HG03520 (cell line): Measurements from ENCODE around the gene FUZ.

ENCODE experiments used
- ATAC-seq: cut with Tn5 transposase; IDR thresholded peaks from one replicate; pipeline ENCODE4 v1.9.1; 2021; ENCODE audit warnings: mild to moderate bottlenecking, moderate library complexity; ENCODE audit not compliant: unreplicated experiment

FUZ gene

DNA sequence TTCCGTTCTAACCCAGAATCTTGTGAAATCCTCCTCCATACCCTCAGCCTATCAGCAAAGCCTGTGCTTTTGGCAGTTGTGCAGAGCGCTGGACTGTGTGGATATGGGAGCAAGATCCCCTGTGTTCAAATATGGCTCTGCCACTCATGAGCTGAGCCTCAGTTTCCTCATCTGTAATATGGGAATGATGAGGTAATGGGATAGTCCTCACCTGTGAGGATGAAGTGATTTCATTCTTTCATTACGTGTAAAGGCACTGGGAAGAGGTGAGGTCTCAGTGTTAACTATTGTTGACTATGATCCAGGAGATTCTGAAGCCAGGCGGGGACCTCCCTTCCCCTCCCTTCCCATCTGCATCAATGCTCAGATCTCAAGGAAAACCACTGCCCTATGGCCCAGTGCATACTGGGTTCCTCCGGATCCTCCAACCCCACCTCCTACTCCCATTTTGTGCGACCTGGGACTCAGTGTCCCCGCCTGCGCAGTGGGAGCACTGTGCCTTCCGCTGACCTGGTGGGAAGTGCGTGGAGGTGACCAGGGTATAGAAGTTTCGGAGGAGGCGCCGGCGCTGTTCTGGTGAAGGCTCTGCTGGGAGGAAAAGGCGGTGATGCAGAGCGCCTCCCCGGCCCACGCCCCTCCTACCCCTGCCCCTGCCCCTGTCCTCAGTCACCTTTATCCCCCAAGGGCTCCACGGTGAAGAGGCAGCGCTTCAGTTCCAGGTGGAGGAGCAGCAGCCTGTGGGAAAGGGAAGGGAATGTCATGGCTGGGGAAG lies 5.0 kb downstream of the FUZ start:
- no peak for ATAC-seq

DNA sequence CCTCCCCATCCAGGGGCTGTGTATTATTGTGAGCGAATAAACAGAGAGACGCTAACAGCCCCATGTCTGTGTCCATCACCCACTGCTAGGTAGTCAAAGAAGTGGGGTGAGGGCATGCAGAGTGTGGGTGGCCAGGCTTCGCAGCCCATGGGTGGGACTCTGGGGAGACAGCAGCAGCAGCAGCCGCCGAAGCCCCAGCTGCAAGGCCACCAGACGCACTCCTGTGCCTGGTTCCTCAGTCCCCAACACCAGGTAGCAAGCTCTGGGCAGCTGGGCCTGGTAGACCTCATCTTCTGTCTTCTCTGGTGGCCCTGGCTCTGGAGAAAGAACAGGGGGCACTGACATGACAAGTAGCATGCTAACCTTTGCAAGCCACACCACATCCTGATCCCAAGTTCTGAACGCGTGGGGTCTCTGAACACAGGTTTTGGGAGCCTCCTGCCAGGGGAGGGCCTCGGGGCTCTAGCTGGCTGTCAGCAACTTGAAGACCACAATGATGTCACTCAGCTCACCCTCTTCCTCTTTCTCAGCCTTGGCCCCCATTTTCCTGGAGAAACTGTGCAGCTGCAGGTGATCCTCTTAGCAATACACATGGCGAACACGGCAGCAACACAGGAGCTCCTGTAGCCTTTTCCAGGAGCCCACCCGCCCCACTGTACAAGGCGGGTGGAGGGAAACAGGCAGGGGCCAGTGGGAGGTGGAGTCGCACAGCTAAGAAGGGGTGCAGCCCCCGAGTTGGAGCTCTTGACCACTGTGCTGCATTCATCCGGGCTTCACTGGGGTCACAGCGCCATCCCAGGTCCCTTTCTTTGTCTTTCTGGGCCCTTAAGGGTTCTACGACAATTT lies 5.8 kb downstream of the FUZ start:
- ATAC-seq: no peak

DNA sequence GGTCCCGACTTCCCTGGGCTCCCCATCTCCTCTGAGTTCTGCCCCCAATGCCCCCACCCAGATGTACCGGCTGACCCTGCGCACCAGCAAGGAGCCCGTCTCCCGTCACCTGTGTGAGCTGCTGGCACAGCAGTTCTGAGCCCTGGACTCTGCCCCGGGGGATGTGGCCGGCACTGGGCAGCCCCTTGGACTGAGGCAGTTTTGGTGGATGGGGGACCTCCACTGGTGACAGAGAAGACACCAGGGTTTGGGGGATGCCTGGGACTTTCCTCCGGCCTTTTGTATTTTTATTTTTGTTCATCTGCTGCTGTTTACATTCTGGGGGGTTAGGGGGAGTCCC lies 6.5 kb downstream of the FUZ start:
- no peak for ATAC-seq

DNA sequence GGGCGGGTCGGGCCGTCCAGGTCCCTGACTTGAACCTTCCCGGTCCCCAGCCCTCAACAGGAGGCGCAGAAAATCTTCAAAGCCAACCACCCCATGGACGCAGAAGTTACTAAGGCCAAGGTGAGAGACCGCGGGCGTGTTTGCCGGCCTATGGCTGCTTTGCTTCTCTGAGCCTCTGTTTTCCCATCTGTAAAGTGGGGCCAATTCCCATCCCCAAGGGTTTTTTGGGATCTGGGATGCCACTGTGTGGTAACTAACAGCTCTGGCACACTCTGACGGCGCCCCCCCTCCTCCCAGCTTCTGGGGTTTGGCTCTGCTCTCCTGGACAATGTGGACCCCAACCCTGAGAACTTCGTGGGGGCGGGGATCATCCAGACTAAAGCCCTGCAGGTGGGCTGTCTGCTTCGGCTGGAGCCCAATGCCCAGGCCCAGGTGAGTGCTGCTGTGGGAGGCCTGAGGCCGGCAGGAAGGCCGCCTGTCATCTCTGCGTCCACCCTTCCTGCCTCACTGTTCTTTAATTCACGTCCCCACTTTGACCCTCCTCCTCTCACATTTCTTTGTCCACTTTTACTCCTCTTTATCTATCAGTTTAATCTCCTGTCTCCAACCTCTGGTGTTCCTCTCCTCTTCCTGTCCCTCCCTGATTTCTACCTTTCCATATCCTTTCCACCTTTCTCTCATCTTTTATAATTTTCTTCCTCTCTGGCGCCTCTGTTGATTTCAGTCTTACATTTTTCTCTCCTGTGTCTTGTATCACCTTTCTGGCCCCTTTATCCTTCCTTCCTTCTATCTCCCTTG lies 7.1 kb downstream of the FUZ start:
- ATAC-seq: no peak

DNA sequence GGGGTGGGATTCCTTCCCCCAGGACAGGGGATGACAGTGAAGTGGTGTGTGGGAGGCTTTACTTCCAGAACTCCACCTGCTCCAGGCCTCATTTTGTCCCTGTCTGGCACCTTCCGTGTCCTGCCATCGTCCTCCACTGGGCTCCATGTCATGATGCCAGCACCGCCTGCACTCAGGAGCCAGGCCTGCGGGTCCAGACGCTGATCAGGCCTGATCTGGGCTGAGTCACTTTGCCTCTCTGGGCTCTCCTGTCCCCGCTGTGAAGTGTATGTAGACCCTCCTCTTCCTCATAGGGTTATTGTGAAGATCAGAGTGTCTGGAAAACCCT lies 9.6 kb downstream of the FUZ start:
- no peak for ATAC-seq

DNA sequence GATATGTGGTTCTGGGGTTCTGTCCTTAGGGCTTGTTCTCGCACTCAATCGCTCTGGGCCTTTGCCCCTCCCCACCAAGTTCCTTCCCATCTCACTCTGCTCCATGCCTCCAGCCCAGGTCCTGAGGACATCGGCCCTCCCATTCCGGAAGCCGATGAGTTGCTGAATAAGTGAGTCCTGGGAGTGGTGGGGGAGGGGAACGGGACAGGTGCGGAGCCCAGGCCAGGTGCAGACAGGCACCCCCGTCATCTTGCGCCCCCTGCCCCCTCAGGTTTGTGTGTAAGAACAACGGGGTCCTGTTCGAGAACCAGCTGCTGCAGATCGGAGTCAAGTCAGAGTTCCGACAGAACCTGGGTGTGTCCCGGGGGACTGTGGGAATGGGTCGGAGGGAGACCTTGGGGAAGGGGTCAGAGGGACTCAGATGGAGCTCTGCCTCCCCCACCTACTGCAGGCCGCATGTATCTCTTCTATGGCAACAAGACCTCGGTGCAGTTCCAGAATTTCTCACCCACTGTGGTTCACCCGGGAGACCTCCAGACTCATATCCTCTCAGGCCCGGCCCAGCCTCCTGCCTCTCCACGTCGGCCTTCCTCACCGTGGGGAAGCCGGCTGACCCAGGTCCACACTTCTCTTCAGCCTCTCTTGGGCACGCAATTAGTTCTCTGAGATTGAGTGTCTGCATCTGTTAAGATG lies 10.1 kb downstream of the FUZ start:
- no peak for ATAC-seq

DNA sequence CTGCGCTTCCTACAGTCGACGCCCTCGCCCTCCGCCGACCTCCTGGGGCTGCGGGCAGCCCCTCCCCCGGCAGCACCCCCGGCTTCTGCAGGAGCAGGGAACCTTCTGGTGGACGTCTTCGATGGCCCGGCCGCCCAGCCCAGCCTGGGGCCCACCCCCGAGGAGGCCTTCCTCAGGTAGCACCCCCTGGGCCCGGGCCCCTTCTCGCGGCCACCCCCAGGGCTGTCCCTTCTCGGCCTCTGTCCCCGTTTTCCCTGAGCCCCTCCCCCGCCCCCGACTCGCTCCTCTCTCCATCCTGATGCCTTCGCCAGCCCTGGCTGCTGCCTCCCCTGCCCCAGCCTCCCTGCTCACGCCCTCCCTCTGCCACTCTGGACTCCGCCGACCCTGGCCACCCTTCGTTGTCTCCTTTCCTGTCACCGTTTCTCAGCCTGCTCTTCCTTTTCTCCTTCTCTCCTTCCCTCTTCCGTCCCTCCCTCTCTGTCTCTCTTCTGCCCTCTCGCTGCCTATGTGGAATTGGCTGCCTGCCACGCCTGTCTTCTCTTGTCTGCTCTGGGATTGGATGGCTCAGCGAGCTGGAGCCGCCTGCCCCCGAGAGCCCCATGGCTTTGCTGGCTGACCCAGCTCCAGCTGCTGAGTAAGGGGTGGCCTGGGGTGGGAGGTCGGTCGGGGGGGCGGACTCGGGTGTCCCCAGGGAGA lies 11.0 kb downstream of the FUZ start:
- no peak for ATAC-seq

DNA sequence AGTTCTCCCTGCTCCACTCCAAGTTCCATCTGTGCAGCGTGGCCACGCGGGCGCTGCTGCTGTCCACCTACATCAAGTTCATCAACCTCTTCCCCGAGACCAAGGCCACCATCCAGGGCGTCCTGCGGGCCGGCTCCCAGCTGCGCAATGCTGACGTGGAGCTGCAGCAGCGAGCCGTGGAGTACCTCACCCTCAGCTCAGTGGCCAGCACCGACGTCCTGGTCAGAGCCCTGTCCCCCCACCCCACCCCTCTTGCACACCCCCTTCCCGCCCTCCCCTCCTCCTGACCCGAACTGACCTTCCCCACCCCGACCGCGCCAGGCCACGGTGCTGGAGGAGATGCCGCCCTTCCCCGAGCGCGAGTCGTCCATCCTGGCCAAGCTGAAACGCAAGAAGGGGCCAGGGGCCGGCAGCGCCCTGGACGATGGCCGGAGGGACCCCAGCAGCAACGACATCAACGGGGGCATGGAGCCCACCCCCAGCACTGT lies 11.6 kb downstream of the FUZ start:
- ATAC-seq: no peak

DNA sequence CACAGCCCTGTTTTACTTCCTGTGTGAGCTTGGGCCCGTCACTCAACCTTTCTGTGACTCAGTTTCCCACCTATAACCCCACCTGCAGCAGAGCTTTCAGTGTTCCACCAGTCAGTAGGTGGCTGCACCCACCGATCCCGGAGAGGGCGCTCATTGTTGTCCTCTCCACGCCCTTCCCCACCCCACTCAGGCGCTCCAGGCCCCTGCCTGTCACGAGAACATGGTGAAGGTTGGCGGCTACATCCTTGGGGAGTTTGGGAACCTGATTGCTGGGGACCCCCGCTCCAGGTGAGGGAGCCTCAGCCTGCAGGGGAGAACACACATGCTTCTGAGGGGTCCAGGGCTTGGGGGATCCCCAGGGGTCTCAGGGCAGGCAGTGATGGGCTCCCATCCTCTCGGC lies 12.3 kb downstream of the FUZ start:
- no peak for ATAC-seq

DNA sequence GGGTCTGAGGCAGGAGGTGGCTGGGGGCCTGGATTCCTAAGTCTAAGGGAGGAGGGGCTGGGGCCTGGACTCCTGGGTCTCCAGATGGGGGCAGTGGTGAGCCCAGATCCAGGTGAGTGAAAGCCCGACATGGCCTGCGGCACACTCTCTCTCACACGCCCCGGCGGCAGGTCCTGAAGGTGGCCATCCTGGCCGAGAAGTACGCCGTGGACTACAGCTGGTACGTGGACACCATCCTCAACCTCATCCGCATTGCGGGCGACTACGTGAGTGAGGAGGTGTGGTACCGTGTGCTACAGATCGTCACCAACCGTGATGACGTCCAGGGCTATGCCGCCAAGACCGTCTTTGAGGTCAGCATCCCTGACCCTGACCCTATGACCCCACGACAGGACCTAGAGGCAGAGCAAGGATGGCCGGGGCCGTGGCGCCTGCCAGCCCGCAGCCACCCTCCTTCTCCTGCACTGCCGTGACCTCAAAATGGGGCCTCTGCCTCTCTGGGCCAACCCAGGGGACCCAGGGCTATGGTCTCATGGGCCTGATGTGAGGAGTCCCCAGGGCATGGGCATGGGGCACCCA lies 13.2 kb downstream of the FUZ start:
- no peak for ATAC-seq

DNA sequence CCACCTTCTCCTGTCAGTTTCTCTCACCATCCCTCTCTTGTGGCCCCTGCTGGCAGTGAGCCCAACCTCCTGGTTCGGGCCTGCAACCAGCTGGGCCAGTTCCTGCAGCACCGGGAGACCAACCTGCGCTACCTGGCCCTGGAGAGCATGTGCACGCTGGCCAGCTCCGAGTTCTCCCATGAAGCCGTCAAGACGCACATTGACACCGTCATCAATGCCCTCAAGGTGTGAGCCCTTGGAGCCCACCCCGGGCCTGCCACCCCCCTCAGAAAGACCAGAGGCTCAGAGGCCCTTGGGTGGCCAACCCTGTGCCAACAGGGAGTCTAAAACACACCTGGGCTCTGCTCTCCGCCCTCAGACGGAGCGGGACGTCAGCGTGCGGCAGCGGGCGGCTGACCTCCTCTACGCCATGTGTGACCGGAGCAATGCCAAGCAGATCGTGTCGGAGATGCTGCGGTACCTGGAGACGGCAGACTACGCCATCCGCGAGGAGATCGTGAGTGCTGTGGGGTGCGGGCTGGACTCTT lies 13.8 kb downstream of the FUZ start:
- no peak for ATAC-seq

DNA sequence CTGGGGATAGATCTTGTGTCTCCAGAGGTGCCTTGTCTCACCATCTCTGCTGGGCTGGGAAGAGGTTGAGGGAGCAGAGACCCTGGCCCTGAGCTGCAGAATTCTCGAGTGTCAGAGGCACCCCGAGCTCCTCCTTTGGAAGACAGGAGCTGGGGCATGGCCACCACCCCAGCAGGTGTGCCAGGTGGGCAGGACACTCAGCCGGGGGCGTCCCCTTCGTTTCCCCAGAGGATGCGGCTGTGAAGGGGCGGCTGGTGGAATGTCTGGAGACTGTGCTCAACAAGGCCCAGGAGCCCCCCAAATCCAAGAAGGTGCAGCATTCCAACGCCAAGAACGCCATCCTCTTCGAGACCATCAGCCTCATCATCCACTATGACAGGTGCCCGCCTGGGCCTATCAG lies 14.5 kb downstream of the FUZ start:
- ATAC-seq: no peak

DNA sequence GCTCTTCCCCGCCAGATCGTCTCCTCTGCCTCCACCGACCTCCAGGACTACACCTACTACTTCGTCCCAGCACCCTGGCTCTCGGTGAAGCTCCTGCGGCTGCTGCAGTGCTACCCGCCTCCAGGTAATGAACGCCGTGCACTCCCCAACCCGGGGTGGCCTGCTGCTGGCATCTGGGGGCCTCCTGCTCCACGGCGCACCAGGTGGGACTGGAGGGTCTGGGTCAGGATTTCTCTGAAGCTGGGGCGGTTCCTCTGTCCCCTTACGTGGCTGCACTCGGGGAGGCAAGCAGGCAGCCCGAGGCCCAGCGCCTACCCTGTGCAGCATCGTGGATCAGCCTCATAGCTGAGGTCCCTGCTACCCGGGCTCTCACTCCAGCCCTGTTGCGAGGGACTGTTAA lies 17.5 kb downstream of the FUZ start:
- ATAC-seq: no peak

DNA sequence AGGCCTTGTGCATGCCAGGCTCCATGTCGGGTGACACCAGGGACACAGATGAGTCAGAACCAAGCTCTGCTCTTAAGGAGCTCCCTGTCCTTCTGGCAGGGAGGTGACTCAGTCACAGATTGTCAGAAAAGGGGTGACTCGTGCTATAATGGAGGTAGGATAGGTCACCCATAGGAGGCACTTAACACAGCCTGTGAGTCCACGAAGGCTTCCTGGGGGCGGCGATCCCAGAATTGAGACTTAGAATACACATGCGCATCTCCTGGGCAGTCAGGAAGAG lies 19.6 kb downstream of the FUZ start:
- ATAC-seq: no peak

DNA sequence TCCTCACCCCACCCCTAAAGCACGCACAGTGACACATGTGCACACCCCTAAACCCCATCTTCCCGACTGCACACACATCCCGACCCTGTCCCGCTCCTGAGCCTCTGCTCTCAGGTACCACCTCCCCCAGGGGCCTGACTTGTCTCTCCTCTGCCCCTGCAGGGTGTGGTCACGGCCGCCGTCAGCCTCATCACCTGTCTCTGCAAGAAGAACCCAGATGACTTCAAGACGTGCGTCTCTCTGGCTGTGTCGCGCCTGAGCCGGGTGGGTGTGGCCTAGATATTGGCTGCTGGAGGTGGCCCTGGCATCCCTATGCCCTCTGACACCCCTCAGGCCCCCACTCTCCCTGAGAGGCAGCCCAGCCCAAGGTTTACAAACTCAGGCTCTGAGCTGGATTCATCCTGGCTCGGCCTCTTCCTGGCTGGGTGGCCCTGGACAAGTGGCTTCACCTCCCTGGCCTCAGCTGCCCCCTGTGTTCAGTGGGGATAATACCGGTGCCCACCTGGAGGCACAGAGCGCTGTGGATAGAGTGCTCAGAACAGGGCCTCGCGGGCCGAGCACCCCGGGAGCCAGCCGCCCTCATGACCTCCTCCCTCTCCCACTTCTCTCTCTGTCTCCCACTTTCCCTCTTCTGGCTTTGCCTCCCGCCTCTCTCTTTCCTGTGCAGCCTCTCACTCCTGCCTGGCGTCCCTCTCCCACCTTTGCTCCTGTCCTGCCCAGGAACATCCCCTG lies 20.1 kb downstream of the FUZ start:
- no peak for ATAC-seq

DNA sequence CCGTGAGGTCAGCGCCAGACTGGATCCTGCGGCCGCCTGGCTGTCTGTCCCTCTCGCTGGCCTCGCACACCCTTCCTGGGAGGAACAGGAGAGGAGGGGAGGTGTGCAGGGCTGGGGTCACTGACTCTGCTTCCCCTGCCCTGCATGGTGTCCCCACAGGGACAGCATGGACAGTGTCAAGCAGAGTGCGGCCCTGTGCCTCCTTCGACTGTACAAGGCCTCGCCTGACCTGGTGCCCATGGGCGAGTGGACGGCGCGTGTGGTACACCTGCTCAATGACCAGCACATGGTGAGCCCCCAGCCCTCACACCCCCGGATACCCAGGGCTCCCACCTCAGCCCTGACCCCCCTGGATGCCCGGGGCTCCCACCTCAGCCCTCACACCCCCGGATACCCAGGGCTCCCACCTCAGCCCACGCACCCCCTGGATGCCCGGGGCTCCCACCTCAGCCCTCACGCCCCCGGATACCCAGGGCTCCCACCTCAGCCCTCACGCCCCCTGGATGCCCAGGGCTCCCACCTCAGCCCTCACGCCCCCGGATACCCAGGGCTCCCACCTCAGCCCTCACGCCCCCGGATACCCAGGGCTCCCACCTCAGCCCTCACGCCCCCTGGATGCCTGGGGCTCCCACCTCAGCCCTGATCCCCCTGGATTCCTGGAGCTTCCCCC lies 21.2 kb downstream of the FUZ start:
- no peak for ATAC-seq

DNA sequence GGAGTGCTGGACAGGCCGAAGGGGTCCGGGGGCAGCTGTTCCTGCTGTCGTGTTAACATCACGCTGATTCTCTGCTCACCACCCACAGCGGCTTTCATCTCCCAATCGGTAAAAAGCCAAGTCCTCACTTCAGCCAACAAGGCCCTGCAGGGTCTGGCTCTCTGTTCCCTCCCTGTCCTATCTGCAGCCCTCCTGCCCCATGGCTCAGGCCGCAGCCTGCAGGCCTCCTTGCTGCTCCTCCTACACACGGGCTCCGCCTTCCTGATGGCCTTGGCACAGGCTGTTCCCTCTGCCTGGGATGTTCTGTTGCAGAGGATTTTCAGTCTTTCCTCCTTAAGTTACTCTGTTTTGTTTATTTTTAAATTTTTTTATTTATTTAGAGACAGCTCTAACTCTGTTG lies 22.2 kb downstream of the FUZ start:
- ATAC-seq: no peak

DNA sequence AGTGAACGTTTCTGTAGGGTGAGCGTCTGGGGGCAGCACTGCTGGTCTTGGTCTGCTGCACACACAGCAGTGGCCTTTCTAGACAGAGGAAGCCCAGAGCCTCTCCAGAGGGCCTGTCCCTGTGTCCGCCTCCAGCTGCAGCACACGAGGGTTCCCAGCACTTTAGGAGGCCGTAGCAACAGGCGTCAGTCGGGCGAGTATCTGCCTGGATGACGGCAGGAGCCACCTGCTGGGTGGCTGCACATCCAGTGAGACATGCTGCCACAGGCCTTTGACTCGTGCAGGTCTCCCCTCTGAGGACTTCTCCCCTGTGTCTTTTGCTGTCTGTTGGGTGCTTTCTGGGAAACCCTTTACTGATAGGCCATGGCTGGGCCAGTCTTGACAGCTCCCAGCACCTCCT lies 24.2 kb downstream of the FUZ start:
- no peak for ATAC-seq

DNA sequence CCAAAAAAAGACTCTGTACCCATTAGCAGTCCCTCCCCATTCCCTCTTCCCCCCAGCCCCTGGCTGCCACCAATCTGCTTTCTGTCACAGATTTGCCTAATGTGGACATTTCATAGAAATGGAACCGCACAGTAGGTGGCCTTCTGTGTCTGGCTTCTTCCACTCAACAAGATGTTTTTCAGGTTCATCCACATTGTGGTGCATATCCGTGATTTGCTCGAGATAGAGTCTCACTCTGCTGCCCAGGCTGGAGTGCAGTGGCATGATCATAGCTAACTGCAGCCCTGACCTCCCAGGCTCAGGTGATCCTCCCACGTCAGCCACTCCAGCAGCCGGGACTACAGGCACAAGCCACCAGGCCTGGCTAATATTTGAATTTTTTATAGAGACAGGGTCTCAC lies 25.3 kb downstream of the FUZ start:
- no peak for ATAC-seq
